ENCODE results near the gene CCM2. TPM values are rescaled to one million over a fixed set of nuclear protein-coding genes. Genes with fewer than 3 reads are reported as not detected.

CCM2 gene
- total RNA-seq, 1 experiment from 2014 or later: 48.6 TPM

- no peak for DNase-seq (ENCODE audit: low read depth)
Measured at GRCh38 chr7:44967571-44968446, 32.2 kb upstream of the CCM2 start.

DNA sequence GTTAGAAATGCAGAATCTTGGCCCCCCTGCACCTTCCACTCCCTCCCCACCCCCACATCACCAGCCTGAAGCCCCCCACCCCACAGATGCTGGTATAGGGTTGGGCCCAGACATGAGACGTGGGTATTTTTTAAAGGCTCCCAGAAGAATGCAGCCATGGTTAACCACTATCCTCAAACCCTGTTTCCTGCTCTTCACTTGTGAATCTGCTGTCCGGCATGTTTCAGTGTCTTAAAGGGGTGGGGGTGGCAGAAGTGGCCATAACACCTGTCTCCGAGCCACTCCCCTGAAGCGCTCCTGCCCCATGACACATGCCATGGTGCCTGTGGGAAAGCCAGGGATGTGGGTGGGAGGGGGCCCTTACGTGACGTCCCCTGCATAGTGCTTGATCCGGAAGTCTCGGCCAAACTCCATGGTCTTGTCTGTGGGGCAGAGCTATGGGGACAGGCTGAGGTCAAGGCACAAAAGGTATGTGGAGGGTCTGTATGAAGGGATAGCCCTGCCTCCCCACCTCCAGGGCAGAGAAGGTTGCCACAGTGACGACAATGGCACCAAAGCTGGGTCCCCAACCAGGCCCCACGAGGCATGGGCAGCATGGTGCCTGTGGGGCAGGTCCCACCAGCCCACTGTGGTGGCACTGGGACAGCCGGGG, 30.8 kb upstream of the CCM2 start:
- DNase-seq (ENCODE audit: low read depth): no peak

DNA sequence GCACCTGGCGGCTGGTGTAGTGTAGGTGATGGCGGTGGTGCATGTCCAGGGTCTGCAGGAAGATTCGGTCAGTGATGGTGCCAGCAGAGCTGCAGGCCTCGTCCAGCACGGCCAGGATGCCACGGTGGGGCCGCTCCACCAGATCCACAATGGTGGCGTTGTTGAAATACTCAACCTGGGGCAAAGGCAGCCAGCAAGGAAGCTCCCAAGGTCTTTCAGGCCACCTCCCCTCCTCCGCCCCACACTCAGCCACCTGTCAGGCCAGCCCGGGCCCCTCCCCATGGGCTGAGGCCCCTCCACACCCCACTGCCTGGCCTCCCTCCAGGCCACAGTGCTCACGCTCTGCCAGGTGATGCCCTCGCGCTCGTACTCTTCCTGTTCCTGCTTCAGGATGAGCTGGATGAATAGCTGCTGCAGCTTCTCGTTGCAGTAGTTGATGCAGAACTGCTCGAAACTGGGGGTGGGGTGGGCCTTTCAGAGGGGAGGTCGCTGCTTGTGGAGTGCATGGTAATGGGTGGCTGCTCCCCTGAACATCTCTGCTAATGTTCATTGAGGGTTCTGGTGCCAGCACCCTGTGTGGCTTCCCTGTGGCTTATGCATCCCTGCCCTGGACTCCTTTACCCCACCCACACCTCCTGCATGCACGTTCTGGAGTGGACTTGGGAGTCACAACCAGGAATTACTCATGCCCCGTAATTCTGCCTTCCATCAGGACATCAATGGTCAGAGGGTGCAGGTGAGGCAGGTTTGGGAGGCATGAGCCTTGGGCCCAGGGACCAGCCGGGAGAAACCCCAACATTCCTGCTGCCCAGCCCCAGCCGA, 30.1 kb upstream of the CCM2 start:
- no peak for DNase-seq (ENCODE audit: low read depth)

GRCh38 chr7:44970523-44971051, 29.4 kb upstream of the CCM2 start:
- no peak for DNase-seq (ENCODE audit: low read depth)

- DNase-seq (ENCODE audit: low read depth): no peak
Measured at GRCh38 chr7:44971188-44971901, 28.7 kb upstream of the CCM2 start.

GRCh38 chr7:44971902-44972441, 28.0 kb upstream of the CCM2 start:
- no peak for DNase-seq (ENCODE audit: low read depth)

- DNase-seq (ENCODE audit: low read depth): no peak
Measured at GRCh38 chr7:44972562-44972961, 27.4 kb upstream of the CCM2 start.

DNA sequence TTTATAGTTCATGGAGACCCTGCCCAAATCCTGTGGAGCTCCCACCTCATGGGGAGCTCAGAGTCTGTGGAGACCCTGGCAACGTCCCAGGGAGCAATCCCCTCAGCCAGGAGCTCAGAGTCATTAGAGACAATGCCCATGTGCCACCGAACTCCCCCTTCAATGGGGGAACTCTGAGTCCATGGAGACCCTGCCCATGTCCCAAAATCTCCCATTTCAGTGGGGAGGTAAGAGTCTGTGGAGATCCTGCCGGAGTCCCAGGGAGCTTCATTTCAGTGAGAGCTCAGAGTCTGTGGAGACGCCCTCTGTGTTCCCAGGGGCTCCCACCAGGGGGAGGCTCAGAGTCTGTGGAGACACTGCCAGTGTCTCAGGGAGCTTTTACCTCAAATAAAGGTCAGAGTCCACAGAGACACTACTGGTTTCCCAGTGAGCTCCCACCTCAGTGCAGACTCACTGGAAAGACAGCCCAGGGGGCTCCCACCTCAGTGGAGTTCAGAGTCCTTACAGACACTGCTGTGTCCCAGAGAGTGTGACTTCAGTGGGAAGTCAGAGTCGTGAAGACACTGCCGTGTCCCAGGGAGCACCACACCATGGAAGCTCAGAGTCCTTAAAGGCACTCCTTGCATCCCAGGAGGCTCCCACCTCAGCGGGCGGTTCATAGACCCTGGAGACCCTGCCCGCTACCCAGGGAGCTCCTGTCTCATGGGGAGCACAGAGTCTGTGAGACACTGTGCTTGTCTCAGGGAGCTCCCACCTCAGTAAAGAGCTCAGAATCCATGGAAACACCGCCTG, 26.2 kb upstream of the CCM2 start:
- no peak for DNase-seq (ENCODE audit: low read depth)

DNA sequence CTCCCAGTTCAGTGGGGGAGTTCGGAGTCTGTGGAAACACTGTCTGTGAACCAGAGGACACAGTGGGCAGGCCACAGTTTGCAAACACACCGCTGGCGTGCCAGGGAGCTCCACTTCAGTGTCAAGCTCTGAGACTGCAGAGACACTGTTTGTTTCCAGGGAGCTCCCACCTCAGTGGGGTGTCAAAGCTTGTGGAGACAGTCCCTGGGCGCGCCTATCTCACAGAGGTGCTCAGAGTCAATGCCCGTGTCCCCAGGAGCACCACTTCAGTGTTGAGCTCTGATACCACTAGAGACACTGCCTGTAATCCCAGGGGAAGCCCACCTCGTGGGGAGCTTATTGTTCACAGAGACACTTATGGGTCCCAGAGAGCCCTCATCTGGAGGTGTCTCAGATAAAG, 25.5 kb upstream of the CCM2 start:
- DNase-seq (ENCODE audit: low read depth): no peak

DNA sequence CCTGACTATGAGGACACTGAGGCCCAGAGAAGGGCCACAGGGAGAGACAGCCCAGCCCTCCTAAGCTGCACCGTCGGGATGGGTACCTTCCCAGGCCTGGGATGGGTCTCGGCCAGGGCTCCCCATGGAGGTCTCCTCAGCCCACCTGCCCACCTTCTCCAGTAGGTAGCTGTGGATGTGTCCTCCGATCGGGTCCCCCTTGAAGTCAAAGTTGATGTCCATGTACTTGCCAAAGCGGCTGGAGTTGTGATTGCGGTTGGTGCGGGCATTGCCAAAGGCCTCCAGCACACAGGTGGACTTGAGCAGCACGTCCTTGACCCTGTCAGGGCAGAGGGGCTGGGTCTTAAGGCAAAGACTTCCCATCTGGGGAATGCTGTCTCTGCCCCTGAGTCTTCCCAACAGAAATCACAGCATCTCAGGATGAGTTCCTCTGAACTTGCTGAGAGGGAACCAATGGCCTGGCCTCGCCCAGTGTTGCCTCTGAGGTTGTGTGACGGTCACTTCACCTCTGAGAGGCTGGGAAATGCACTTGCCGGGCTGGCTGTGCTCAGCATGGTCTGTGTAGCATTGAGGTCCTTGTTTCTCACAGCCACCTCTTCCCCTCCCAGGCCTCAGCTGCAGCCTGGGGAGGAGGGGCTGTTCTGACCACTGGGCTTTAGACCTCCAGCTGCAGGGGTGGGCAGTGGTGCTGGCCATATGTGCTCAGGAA, 24.5 kb upstream of the CCM2 start:
- no peak for DNase-seq (ENCODE audit: low read depth)

GRCh38 chr7:44976040-44976745, 23.8 kb upstream of the CCM2 start:
- DNase-seq (ENCODE audit: low read depth): no peak

DNA sequence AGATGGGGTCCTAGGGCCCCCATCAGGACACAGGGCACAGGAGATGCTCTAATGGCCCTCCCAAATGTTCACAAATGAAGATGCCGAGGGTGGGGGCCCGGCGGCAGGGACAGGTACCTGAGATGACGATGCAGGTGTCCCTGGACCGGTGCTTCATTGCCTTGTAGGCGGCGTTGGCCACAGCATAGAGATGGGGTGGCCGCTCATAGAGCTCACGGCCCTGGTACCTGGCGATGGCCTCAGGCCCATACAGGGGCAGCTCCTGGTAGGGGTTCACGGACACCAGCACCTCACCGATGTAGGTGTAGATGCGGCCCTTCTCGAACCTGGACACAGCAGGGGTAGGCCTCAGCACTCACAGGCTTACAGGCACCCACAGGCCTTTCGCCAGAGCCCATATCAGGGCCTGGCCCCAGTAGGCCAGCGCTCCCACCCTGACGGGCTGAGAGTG, 23.2 kb upstream of the CCM2 start:
- DNase-seq (ENCODE audit: low read depth): no peak

GRCh38 chr7:44977304-44977958, 22.6 kb upstream of the CCM2 start:
- DNase-seq (ENCODE audit: low read depth): no peak

GRCh38 chr7:44977959-44978335, 22.1 kb upstream of the CCM2 start:
- DNase-seq (ENCODE audit: low read depth): no peak

DNA sequence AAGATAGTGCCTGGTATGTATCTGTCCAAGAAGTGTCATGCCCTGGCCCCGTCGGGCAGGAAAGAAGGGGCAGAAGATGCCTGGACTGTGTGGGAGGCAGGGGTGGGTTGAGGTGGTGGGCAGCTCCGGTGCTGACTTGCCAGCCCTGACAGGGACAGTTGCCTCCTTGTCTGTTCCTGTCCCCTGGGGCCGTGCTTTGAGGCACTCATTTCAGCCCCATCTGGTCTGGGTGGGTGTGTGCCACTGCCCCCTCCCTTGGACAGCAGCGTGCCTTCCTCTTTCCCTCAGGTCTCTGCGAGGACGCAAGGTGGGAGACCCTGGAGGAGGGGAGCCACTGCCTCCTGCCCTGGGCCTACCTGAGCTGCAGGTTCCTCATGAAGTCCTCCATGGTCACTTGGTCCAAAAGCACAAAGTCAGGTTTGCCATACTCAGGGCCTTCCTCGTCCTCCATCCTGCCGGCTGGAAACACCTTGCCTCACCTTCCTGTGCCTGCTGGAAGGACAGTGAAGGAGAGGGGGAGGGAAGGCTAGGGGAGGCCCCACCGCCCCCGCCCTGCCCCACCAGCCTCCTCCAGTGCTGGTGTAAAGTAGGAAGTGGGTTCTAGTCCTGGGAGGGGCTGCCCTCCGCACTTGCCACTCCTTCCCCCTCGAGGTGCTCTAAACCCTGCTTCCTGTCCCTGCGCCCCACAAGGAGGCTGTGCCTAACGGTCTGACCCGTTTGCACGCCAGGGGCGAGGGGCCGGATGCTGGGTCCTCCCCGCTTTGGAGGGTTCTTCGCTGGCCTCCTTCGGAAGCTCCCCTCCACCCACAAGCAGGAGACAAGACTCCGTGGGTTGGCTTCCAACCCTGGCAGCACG, 21.3 kb upstream of the CCM2 start, which contains the start of gene MYO1G:
TSS of gene MYO1G (minus strand) at position 505 of the 856 bp plus-strand sequence. CDS start at position 451, 54 bp downstream.
- DNase-seq (ENCODE audit: low read depth): no peak

GRCh38 chr7:44979481-44980392, 20.3 kb upstream of the CCM2 start:
- DNase-seq (ENCODE audit: low read depth): no peak
